GM12878 (cell line): Measurements from ENCODE around the gene DIO3. TPM values are rescaled to one million over a fixed set of nuclear protein-coding genes. Genes with fewer than 3 reads are reported as not detected.

Experiments used
- ATAC-seq: fragments of 200-7000 bp; cut with Tn5 transposase; 3 replicates; pipeline ENCODE4 v1.9.1; 2020; ENCODE audit warnings: mild to moderate bottlenecking, moderate library complexity
- BruUV-seq: library from RNA; stranded (reverse); fragments of 400-500 nt; replicated peaks from 2 replicates; lab custom pipeline; 2021; lab: Mats Ljungman, UMichigan
- CTCF ChIA-PET: fragments of 300-600 bp; sonication (Branson Sonifier 250); formaldehyde crosslinking; extraction: SDS; loops from one replicate; lab custom pipeline; 2021; ENCODE audit warnings: inconsistent platforms; lab: Yijun Ruan, JAX
- POLR2A ChIA-PET: fragments of 350-600 bp; formaldehyde crosslinking; extraction: SDS; loops from one replicate; lab custom pipeline; 2021; ENCODE audit warnings: inconsistent platforms; lab: Charles Lee
- RAD21 ChIA-PET: fragments of 300-600 bp; sonication (Branson Sonifier 250); formaldehyde crosslinking; loops from one replicate; lab custom pipeline; 2023; ENCODE audit warnings: antibody characterized with exemption; ENCODE audit not compliant: unreplicated experiment; lab: Charles Lee
- SMC1A ChIA-PET: fragments of 300-600 bp; sonication (Branson Sonifier 250); formaldehyde crosslinking; loops from one replicate; lab custom pipeline; 2023; ENCODE audit not compliant: unreplicated experiment, uncharacterized antibody; lab: Charles Lee
- DNase-seq: peaks from one replicate; pipeline ENCODE4 v3.0.0-alpha.2; 2011; ENCODE audit warnings: low read depth, low spot score
- FAIRE-seq: peaks from 3 replicates; lab custom pipeline; 2011; peaks lifted over from hg19 to GRCh38; lab: Jason Lieb, UNC
- H2AFZ ChIP-seq: 2 replicates; pipeline ENCODE4 v1.6.0; 2011; ENCODE audit warnings: low read depth, low read length, control low read depth; ENCODE audit not compliant: control insufficient read depth
- H3K27ac ChIP-seq: 2 replicates; pipeline ENCODE4 v1.5.1; 2011; ENCODE audit warnings: control low read depth; ENCODE audit not compliant: control insufficient read depth, insufficient read depth
- H3K27me3 ChIP-seq, 2 experiments: replicated peaks in 1 of 2; 2 replicates each; pipeline versions ENCODE4 v1.6.0 to v1.6.1; 2011; ENCODE audit warnings: low read length in 1 of 2; ENCODE audit not compliant: control insufficient read depth in 2 of 2, insufficient read depth in 2 of 2
- H3K36me3 ChIP-seq, 2 experiments: 2 replicates each; pipeline ENCODE4 v1.5.1; 2011; ENCODE audit warnings: low read length in 1 of 2; ENCODE audit not compliant: control insufficient read depth in 2 of 2, insufficient read depth in 2 of 2
- H3K4me1 ChIP-seq: 2 replicates; pipeline ENCODE4 v1.6.1; 2011; ENCODE audit warnings: mild to moderate bottlenecking, low read length, moderate library complexity, mixed read lengths; ENCODE audit not compliant: control insufficient read depth, insufficient read depth
- H3K4me2 ChIP-seq: 2 replicates; pipeline ENCODE4 v1.6.0; 2011; ENCODE audit warnings: control low read depth; ENCODE audit not compliant: control insufficient read depth, insufficient read depth
- H3K4me3 ChIP-seq: fragments of 200-600 bp; sonication (generic); 2 replicates; pipeline ENCODE4 v1.5.1; 2016
- H3K79me2 ChIP-seq: 2 replicates; pipeline ENCODE4 v1.6.0; 2011; ENCODE audit warnings: low read length; ENCODE audit not compliant: control insufficient read depth, insufficient read depth
- H3K9ac ChIP-seq: 2 replicates; pipeline ENCODE4 v1.8.0; 2011; ENCODE audit warnings: low read length, control low read depth, mixed read lengths; ENCODE audit not compliant: control insufficient read depth, insufficient read depth
- H3K9me3 ChIP-seq: replicated peaks from 3 replicates; pipeline ENCODE4 v1.5.1; 2011; ENCODE audit warnings: mild to moderate bottlenecking, low read length; ENCODE audit not compliant: control insufficient read depth, insufficient read depth
- H4K20me1 ChIP-seq: 2 replicates; pipeline ENCODE4 v1.6.0; 2011; ENCODE audit not compliant: control insufficient read depth, insufficient read depth
- CBX5 ChIP-seq: sonication (generic); IDR thresholded peaks from 2 replicates; pipeline ENCODE4 v1.6.1; 2016; ENCODE audit warnings: low read depth, moderate library complexity, mild to moderate bottlenecking, inconsistent platforms
- IKZF1 ChIP-seq: fragments of 450-650 bp; conservative IDR thresholded peaks from 2 replicates; pipeline ENCODE4 v1.6.1; 2017; ENCODE audit warnings: antibody characterized with exemption, mild to moderate bottlenecking
- KLF5 ChIP-seq: fragments of 450-650 bp; IDR thresholded peaks from 2 replicates; pipeline ENCODE4 v1.6.1; 2014; ENCODE audit warnings: mild to moderate bottlenecking; ENCODE audit not compliant: partially characterized antibody
- MTA3 ChIP-seq: IDR thresholded peaks from 2 replicates; pipeline ENCODE4 v1.6.1; 2012; ENCODE audit warnings: low read length, inconsistent platforms, borderline replicate concordance
- POLR2AphosphoS2 ChIP-seq: IDR thresholded peaks from 2 replicates; pipeline ENCODE4 v1.6.1; 2011; ENCODE audit warnings: low read depth, mild to moderate bottlenecking, low read length, improper control_type of control experiment, moderate library complexity
- TBL1XR1 ChIP-seq: IDR thresholded peaks from 2 replicates; pipeline ENCODE4 v1.6.1; 2012; ENCODE audit warnings: low read depth, low read length, improper control_type of control experiment
- ZNF274 ChIP-seq: IDR thresholded peaks from one replicate; pipeline ENCODE4 v1.8.0; 2011; ENCODE audit not compliant: insufficient read length, insufficient read depth
- WGBS: methylation state at CpG from one replicate; pipeline ENCODE4 v1.1.6; 2016; ENCODE audit warnings: low lambda C conversion rate; ENCODE audit not compliant: insufficient replicate concordance, insufficient coverage; ENCODE audit errors: missing lambda C conversion rate; 5-methylcytosine and 5-hydroxymethylcytosine counted together
- in situ Hi-C: fragments of 300-500 bp; cut with MboI; formaldehyde crosslinking; loops from 9 replicates; pipeline ENCODE4 v1.14.3; 2018; ENCODE audit warnings: mixed read lengths
- intact Hi-C: fragments of 100-400 bp; cut with micrococcal nuclease; formaldehyde crosslinking; loops from one replicate; pipeline ENCODE4 v1.14.2; 2022; ENCODE audit not compliant: unreplicated experiment
- polyA plus RNA-seq, 11 experiments: library from polyadenylated mRNA; depleted of rRNA in 4 of 11; unstranded in 6 of 11; stranded (reverse) in 5 of 11; fragments of >200 nt; fragmentation: Nextera tagmentation in 4 of 11; fragmentation: Illumina TruSeq in 1 of 11; extraction: Ambion mirVana in 4 of 11; extraction: Trizol in 1 of 11; gene quantifications; 1 replicate in 1 of 11; 2 replicates in 10 of 11; pipeline versions ENCODE4 v1.2.1 to v1.2.3, GENCODE V29; 2011 to 2016; ENCODE audit warnings: inconsistent platforms in 2 of 11, missing spikeins in 2 of 11, low read depth in 1 of 11
- total RNA-seq, 4 experiments: library from RNA; depleted of rRNA in 3 of 4; stranded (reverse); fragments of >200 nt in 3 of 4; fragmentation: Illumina TruSeq in 1 of 4; extraction: Trizol in 1 of 4; gene quantifications; 2 replicates each; pipeline versions ENCODE4 v1.2.1 to v1.2.3, GENCODE V29; 2013 to 2021
- TF ChIP-seq, protein P1 (sequence below): fragments of 450-650 bp; IDR thresholded peaks from 2 replicates; pipeline ENCODE4 v1.6.1; 2017; ENCODE audit warnings: low read depth, mild to moderate bottlenecking, moderate library complexity
- TF ChIP-seq, protein P2 (sequence below): IDR thresholded peaks from 2 replicates; pipeline ENCODE4 v1.6.1; 2011; ENCODE audit warnings: borderline replicate concordance, low read depth, mild to moderate bottlenecking, moderate library complexity, low read length; ENCODE audit not compliant: insufficient read depth, poor library complexity, severe bottlenecking

Gene DIO3
- total and polyA plus RNA-seq, 10 of the 15 experiments (the other 5 are each of a cell fraction or from before 2014, with no cell fraction given) = not detected

DNA sequence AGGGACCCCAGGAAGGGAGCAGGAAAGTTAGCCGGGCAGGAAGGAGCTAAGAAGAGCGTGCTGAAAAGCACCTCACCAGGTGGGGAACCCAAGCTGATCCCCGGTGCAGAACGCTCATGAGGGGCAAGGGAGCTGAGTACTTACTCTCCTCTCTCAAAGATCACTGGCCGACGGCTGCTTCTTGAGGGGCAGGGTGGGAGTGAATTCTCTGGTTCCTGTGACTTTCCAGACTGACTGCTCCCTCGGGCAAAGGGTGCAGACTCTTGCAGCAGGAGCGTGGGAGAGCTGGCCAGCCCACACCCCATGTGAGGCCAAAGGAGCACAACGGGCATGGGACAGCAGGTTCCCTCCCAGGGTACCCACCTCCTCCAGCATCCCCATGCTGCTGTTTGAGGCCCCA, 44.9 kb upstream of the DIO3 start (continued):
- TF ChIP-seq ZNF274 = no peak
- no peak for TF ChIP-seq POLR2AphosphoS2
- TF ChIP-seq IKZF1 = no peak
- TF ChIP-seq MTA3 = no peak
- TF ChIP-seq CBX5 = no peak
- TF ChIP-seq, protein P1, sequence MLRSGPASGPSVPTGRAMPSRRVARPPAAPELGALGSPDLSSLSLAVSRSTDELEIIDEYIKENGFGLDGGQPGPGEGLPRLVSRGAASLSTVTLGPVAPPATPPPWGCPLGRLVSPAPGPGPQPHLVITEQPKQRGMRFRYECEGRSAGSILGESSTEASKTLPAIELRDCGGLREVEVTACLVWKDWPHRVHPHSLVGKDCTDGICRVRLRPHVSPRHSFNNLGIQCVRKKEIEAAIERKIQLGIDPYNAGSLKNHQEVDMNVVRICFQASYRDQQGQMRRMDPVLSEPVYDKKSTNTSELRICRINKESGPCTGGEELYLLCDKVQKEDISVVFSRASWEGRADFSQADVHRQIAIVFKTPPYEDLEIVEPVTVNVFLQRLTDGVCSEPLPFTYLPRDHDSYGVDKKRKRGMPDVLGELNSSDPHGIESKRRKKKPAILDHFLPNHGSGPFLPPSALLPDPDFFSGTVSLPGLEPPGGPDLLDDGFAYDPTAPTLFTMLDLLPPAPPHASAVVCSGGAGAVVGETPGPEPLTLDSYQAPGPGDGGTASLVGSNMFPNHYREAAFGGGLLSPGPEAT = no peak
- no peak for TF ChIP-seq KLF5

DNA sequence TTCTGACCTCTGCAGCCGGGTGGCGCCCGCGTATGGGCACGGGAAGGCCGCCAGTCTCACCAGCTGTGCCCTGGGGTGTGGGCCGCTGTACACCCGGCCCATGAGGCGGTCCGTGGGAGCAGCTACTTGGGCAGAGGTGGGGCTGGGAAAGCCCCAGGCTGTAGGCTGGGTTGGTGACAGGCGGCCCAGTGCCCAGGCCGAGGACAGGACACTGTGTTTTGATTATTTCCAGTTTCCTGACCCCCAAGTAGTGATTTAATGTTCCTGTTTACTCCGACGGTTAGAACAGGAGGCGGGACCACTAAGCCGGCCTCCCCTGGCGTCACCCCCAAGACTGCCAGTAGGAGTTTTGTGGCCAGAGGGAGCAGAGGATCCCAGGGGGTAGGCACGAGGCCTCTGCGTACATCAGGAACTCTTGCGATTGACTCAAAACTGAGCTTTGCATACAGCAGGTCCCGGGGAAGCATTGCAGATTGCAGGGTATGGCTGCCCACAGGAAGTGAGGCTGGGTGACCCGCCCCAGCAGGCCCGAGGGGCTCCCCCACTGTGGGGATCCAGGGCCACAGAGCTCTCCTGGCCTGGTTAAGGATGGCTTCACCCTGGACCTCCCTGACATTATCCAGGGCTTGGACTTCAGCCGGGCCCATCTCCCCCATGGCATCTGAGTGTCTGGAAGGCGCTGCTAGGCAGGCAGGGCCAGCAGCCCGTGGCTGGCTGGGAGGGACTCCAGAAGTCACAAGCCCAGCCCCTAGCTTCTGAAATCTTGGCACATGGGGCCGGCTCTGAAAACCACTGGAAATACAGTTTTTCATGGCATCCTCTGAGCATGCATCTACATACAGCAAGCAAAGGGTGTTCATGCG, 42.5 kb upstream of the DIO3 start:
- RAD21 ChIA-PET = no interaction called here
- POLR2A ChIA-PET = no interaction called here
- TF ChIP-seq, protein P2, sequence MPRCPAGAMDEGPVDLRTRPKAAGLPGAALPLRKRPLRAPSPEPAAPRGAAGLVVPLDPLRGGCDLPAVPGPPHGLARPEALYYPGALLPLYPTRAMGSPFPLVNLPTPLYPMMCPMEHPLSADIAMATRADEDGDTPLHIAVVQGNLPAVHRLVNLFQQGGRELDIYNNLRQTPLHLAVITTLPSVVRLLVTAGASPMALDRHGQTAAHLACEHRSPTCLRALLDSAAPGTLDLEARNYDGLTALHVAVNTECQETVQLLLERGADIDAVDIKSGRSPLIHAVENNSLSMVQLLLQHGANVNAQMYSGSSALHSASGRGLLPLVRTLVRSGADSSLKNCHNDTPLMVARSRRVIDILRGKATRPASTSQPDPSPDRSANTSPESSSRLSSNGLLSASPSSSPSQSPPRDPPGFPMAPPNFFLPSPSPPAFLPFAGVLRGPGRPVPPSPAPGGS = no peak
- TF ChIP-seq TBL1XR1 = no peak
- no peak for TF ChIP-seq ZNF274
- in situ Hi-C loops (no loop called here), intact Hi-C loops (no loop called here)
- DNase-seq (no peak), ATAC-seq (no peak), FAIRE-seq (no peak)
- Histone ChIP-seq H3K4me2 (no peak overlapping the region), H2AFZ (no peak overlapping the region), H3K36me3 (no peaks in the 10 kb centered on the region), H4K20me1 (no peaks in the 10 kb centered on the region), H3K4me3 (no peak overlapping the region), H3K9ac (no peak overlapping the region), H3K27ac (no peak overlapping the region), H3K79me2 (no peaks in the 10 kb centered on the region), H3K9me3 (no peaks in the 10 kb centered on the region; the same call in 2 of the 3 replicates), H3K27me3 (no peaks in the 10 kb centered on the region), H3K4me1 (no peaks in the 10 kb centered on the region)
- 55% methylated on average over 28 of the region's 28 CpGs for WGBS
- SMC1A ChIA-PET = no interaction called here
- CTCF ChIA-PET = no interaction called here
- BruUV-seq = no TSS peak
